Liver (tissue), 9 donors: Measurements from ENCODE around the gene APOB. TPM values are rescaled to one million over a fixed set of nuclear protein-coding genes. Genes with fewer than 3 reads are reported as not detected.

Source experiments
- DNase-seq: peaks from one replicate; pipeline ENCODE4 v3.0.0-alpha.2; 2017; ENCODE audit warnings: low spot score
- H3K27ac ChIP-seq, 2 donors: one replicate each; pipeline ENCODE4 v1.7.0; 2013; ENCODE audit warnings: inconsistent platforms in 2 of 2, low read length in 2 of 2, control low read depth in 1 of 2, low read depth in 1 of 2, mild to moderate bottlenecking in 1 of 2
- H3K27me3 ChIP-seq, 4 donors: one replicate each; pipeline versions ENCODE4 v1.6.1 to v1.7.0; 2013; ENCODE audit warnings: low read length in 3 of 4, inconsistent platforms in 1 of 4, mild to moderate bottlenecking in 1 of 4, moderate library complexity in 1 of 4; ENCODE audit not compliant: control insufficient read depth in 4 of 4, insufficient read depth in 4 of 4
- H3K36me3 ChIP-seq, 4 donors: one replicate each; pipeline versions ENCODE4 v1.6.1 to v1.7.0; 2013; ENCODE audit warnings: low read length in 3 of 4, mild to moderate bottlenecking in 3 of 4, low read depth in 1 of 4, moderate library complexity in 1 of 4; ENCODE audit not compliant: control insufficient read depth in 4 of 4, insufficient read depth in 3 of 4
- H3K4me1 ChIP-seq, 4 donors: one replicate each; pipeline versions ENCODE4 v1.6.1 to v1.7.0; 2013; ENCODE audit warnings: low read length in 3 of 4, mild to moderate bottlenecking in 3 of 4, moderate library complexity in 1 of 4; ENCODE audit not compliant: control insufficient read depth in 4 of 4, insufficient read depth in 4 of 4
- H3K4me3 ChIP-seq, 3 donors: one replicate each; pipeline versions ENCODE4 v1.6.1 to v1.7.0; 2013; ENCODE audit warnings: low read length in 3 of 3, control low read depth in 1 of 3, low read depth in 1 of 3, mild to moderate bottlenecking in 1 of 3
- H3K9ac ChIP-seq, 2 donors: one replicate each; pipeline ENCODE4 v1.7.0; 2013; ENCODE audit warnings: low read length in 2 of 2, mild to moderate bottlenecking in 2 of 2, moderate library complexity in 2 of 2, control low read depth in 1 of 2, low read depth in 1 of 2
- H3K9me3 ChIP-seq, 4 donors: one replicate each; pipeline versions ENCODE4 v1.6.1 to v1.7.0; 2013; ENCODE audit warnings: low read length in 3 of 4; ENCODE audit not compliant: control insufficient read depth in 4 of 4
- EGR1 ChIP-seq, 2 donors: IDR thresholded peaks; 2 replicates each; pipeline ENCODE4 v1.6.1; 2016 to 2018; ENCODE audit warnings: antibody characterized with exemption in 2 of 2, low read depth in 2 of 2
- FOXA1 ChIP-seq: IDR thresholded peaks from 2 replicates; pipeline ENCODE4 v1.6.1; 2016; ENCODE audit warnings: antibody characterized with exemption
- FOXA2 ChIP-seq: IDR thresholded peaks from 2 replicates; pipeline ENCODE4 v1.6.1; 2016; ENCODE audit warnings: antibody characterized with exemption
- HNF4A ChIP-seq, 2 donors: conservative IDR thresholded peaks; 2 replicates each; pipeline ENCODE4 v1.6.1; 2016; ENCODE audit warnings: antibody characterized with exemption in 2 of 2, mild to moderate bottlenecking in 2 of 2
- HNF4G ChIP-seq: IDR thresholded peaks from 2 replicates; pipeline ENCODE4 v1.6.1; 2016; ENCODE audit warnings: antibody characterized with exemption
- JUND ChIP-seq, 2 donors: IDR thresholded peaks; 2 replicates each; pipeline ENCODE4 v1.6.1; 2016; ENCODE audit warnings: antibody characterized with exemption in 2 of 2
- RAD21 ChIP-seq, 2 donors: IDR thresholded peaks; 2 replicates each; pipeline ENCODE4 v1.6.1; 2016; ENCODE audit warnings: antibody characterized with exemption in 2 of 2, mild to moderate bottlenecking in 2 of 2
- RXRA ChIP-seq, 2 donors: IDR thresholded peaks; 2 replicates each; pipeline ENCODE4 v1.6.1; 2017 to 2018; ENCODE audit warnings: antibody characterized with exemption in 2 of 2, mild to moderate bottlenecking in 1 of 2
- SP1 ChIP-seq: IDR thresholded peaks from 2 replicates; pipeline ENCODE4 v1.6.1; 2018; ENCODE audit warnings: antibody characterized with exemption, mild to moderate bottlenecking
- WGBS: extraction: QIAGEN DNeasy Blood & Tissue Kit; methylation state at CpG from one replicate; pipeline ENCODE4 v1.1.7; 2013; 5-methylcytosine and 5-hydroxymethylcytosine counted together
- polyA plus RNA-seq, 2 donors: library from polyadenylated mRNA; stranded (reverse) in 1 of 2; unstranded in 1 of 2; fragments of 200-250 nt in 1 of 2; fragments of >200 nt in 1 of 2; fragmentation: Nextera tagmentation in 1 of 2; extraction: Ambion mirVana in 1 of 2; gene quantifications; one replicate each; pipeline versions ENCODE4 v1.2.1 to v1.2.3, GENCODE V29; 2013 to 2015
- total RNA-seq, 2 donors: library from RNA; depleted of rRNA; stranded (reverse); fragments of >200 nt; gene quantifications; one replicate each; pipeline ENCODE4 v1.2.3, GENCODE V29; 2014
- TF ChIP-seq, protein P1 (sequence below): IDR thresholded peaks from 2 replicates; pipeline ENCODE4 v1.6.1; 2016; ENCODE audit warnings: antibody characterized with exemption
- TF ChIP-seq, protein P2 (sequence below): IDR thresholded peaks from 2 replicates; pipeline ENCODE4 v1.6.1; 2016; ENCODE audit warnings: antibody characterized with exemption, mild to moderate bottlenecking
- TF ChIP-seq, protein P3 (sequence below): fragments of 150-350 bp; IDR thresholded peaks from 2 replicates; pipeline ENCODE4 v1.5.1; 2017; ENCODE audit warnings: improper control_type of control experiment, low read depth, low read length; ENCODE audit not compliant: missing input control
- donor health status: healthy.
- donor health status: healthy.
- donor health status: healthy.
- donor health status: healthy.
- donor health status: healthy.

The APOB gene
- total and polyA plus RNA-seq, 4 donors, result 431 to 2,949 (median 1,463) TPM

DNA sequence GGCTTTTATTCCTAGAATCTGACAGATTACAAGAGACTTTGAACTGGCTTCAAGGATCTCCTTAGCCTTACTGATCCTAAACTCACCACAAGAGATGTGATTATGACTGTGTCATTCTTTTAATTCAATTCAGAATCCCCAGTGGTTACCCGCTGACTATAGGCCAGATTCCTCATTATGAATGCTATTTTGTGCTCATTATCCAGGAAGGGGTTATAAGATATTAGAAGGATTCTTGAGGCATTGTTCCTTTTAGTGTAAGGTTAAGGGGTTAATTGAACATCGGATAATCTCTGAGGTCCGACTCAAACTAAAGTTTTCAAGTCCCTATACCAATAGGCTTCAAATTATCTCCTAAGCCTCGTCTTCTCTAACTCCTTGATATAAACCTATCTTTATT is 40.5 kb upstream of the APOB start:
- H3K27ac ChIP-seq, result no peak overlapping the region
- H3K27me3 ChIP-seq, result no peaks in the 10 kb centered on the region
- TF ChIP-seq, protein P1, sequence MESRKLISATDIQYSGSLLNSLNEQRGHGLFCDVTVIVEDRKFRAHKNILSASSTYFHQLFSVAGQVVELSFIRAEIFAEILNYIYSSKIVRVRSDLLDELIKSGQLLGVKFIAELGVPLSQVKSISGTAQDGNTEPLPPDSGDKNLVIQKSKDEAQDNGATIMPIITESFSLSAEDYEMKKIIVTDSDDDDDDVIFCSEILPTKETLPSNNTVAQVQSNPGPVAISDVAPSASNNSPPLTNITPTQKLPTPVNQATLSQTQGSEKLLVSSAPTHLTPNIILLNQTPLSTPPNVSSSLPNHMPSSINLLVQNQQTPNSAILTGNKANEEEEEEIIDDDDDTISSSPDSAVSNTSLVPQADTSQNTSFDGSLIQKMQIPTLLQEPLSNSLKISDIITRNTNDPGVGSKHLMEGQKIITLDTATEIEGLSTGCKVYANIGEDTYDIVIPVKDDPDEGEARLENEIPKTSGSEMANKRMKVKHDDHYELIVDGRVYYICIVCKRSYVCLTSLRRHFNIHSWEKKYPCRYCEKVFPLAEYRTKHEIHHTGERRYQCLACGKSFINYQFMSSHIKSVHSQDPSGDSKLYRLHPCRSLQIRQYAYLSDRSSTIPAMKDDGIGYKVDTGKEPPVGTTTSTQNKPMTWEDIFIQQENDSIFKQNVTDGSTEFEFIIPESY, result no peak
- no peak for TF ChIP-seq HNF4A (conservative IDR thresholded peaks at IDR 0.05)
- TF ChIP-seq FOXA2, result no peak
- no peak for TF ChIP-seq RXRA (IDR thresholded peaks at IDR 0.05)
- TF ChIP-seq, protein P2, sequence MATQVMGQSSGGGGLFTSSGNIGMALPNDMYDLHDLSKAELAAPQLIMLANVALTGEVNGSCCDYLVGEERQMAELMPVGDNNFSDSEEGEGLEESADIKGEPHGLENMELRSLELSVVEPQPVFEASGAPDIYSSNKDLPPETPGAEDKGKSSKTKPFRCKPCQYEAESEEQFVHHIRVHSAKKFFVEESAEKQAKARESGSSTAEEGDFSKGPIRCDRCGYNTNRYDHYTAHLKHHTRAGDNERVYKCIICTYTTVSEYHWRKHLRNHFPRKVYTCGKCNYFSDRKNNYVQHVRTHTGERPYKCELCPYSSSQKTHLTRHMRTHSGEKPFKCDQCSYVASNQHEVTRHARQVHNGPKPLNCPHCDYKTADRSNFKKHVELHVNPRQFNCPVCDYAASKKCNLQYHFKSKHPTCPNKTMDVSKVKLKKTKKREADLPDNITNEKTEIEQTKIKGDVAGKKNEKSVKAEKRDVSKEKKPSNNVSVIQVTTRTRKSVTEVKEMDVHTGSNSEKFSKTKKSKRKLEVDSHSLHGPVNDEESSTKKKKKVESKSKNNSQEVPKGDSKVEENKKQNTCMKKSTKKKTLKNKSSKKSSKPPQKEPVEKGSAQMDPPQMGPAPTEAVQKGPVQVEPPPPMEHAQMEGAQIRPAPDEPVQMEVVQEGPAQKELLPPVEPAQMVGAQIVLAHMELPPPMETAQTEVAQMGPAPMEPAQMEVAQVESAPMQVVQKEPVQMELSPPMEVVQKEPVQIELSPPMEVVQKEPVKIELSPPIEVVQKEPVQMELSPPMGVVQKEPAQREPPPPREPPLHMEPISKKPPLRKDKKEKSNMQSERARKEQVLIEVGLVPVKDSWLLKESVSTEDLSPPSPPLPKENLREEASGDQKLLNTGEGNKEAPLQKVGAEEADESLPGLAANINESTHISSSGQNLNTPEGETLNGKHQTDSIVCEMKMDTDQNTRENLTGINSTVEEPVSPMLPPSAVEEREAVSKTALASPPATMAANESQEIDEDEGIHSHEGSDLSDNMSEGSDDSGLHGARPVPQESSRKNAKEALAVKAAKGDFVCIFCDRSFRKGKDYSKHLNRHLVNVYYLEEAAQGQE, result no peak
- no peak for TF ChIP-seq HNF4G
- no peak for TF ChIP-seq FOXA1
- no peak for TF ChIP-seq EGR1 (IDR thresholded peaks at IDR 0.05; ENCODE audit: low read depth in 2 of 2)
- TF ChIP-seq JUND (IDR thresholded peaks at IDR 0.05), result no peak
- no peak for TF ChIP-seq RAD21 (IDR thresholded peaks at IDR 0.05)
- no peaks in the 10 kb centered on the region for H3K9me3 ChIP-seq
- no peak overlapping the region for H3K4me3 ChIP-seq
- DNase-seq, result no peak
- no peak overlapping the region for H3K9ac ChIP-seq
- WGBS, result 91% methylated on average over 4 of the region's 4 CpGs
- no peaks in the 10 kb centered on the region for H3K4me1 ChIP-seq
- no peaks in the 10 kb centered on the region for H3K36me3 ChIP-seq

DNA sequence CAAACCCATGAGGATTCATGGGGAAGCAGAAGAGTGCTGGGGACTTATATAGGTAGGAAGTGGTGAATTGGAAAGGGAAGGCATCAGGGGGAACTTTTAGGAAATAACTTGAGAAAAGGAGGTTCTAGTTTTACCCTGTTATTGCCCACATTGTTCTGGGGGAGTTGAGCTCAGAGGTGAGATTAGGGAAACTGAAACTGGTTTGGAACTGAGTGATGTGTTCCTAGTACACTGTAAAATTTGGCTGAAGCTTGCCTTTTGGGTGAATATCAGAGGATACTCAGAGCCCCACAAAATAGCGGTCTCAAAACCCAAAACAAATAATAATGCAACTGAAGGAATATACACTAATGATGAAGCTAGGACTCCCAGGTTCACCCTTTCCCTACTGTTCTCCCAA is 39.6 kb upstream of the APOB start:
- no peaks in the 10 kb centered on the region for H3K27me3 ChIP-seq
- no peak overlapping the region for H3K9ac ChIP-seq
- H3K4me1 ChIP-seq, result no peaks in the 10 kb centered on the region
- H3K9me3 ChIP-seq, result no peaks in the 10 kb centered on the region
- TF ChIP-seq RXRA (IDR thresholded peaks at IDR 0.05) (no peak), SP1 (no peak), HNF4A (conservative IDR thresholded peaks at IDR 0.05) (no peak), HNF4G (no peak)
- TF ChIP-seq, protein P3, sequence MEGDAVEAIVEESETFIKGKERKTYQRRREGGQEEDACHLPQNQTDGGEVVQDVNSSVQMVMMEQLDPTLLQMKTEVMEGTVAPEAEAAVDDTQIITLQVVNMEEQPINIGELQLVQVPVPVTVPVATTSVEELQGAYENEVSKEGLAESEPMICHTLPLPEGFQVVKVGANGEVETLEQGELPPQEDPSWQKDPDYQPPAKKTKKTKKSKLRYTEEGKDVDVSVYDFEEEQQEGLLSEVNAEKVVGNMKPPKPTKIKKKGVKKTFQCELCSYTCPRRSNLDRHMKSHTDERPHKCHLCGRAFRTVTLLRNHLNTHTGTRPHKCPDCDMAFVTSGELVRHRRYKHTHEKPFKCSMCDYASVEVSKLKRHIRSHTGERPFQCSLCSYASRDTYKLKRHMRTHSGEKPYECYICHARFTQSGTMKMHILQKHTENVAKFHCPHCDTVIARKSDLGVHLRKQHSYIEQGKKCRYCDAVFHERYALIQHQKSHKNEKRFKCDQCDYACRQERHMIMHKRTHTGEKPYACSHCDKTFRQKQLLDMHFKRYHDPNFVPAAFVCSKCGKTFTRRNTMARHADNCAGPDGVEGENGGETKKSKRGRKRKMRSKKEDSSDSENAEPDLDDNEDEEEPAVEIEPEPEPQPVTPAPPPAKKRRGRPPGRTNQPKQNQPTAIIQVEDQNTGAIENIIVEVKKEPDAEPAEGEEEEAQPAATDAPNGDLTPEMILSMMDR, result no peak
- TF ChIP-seq, protein P2, result no peak
- no peak overlapping the region for H3K27ac ChIP-seq
- 79% methylated on average over 1 of the region's 1 CpG for WGBS
- no peak overlapping the region for H3K4me3 ChIP-seq
- DNase-seq, result no peak
- H3K36me3 ChIP-seq, result no peaks in the 10 kb centered on the region
